ENCODE data around the gene PBLD.
A peak's percentile ranks its signal among the peaks of the same experiment; 100 is the strongest.

Gene PBLD

GRCh38 chr10:68276224-68276623 is 56.5 kb downstream of the PBLD start:
- TF ChIP-seq CTCF (IDR thresholded peaks at IDR 0.05; ENCODE audit: insufficient read depth, low read depth, low read length, missing control alignments), result no peak
- H3K4me3 ChIP-seq (ENCODE audit: low read length), result no peak overlapping the region
- no peak for DNase-seq (ENCODE audit: low read depth)

GRCh38 chr10:68275600-68276126 is 57.1 kb downstream of the PBLD start:
- TF ChIP-seq CTCF (IDR thresholded peaks at IDR 0.05; ENCODE audit: insufficient read depth, low read depth, low read length, missing control alignments), result no peak
- H3K4me3 ChIP-seq (ENCODE audit: low read length), result no peak overlapping the region
- no peak for DNase-seq (ENCODE audit: low read depth)

- DNase-seq (ENCODE audit: low read depth), result no peak
- H3K4me3 ChIP-seq (ENCODE audit: low read length), result no peak overlapping the region
- no peak for TF ChIP-seq CTCF (IDR thresholded peaks at IDR 0.05; ENCODE audit: insufficient read depth, low read depth, low read length, missing control alignments)
Observed at GRCh38 chr10:68272833-68273232, 59.9 kb downstream of the PBLD start.

- no peak overlapping the region for H3K4me3 ChIP-seq (ENCODE audit: low read length)
- no peak for TF ChIP-seq CTCF (IDR thresholded peaks at IDR 0.05; ENCODE audit: insufficient read depth, low read depth, low read length, missing control alignments)
- peak; percentile 4 for DNase-seq (ENCODE audit: low read depth)
Observed at GRCh38 chr10:68271196-68271882, 61.4 kb downstream of the PBLD start.

GRCh38 chr10:68269562-68270290 is 63.0 kb downstream of the PBLD start:
- no peak for TF ChIP-seq CTCF (IDR thresholded peaks at IDR 0.05; ENCODE audit: insufficient read depth, low read depth, low read length, missing control alignments)

GRCh38 chr10:68261132-68261856 is 71.4 kb downstream of the PBLD start:
- no peak overlapping the region for H3K4me3 ChIP-seq (ENCODE audit: low read length)
- no peak for DNase-seq (ENCODE audit: low read depth)
- TF ChIP-seq CTCF (IDR thresholded peaks at IDR 0.05; ENCODE audit: insufficient read depth, low read depth, low read length, missing control alignments), result no peak

More at GRCh38 chr10:68269562-68270290, 63.0 kb downstream of the PBLD start:
- DNase-seq (ENCODE audit: low read depth), result no peak
- H3K4me3 ChIP-seq (ENCODE audit: low read length), result no peak overlapping the region

Data from epithelial cell of esophagus (primary cell).